HEK293 (cell line): ENCODE results near the gene EEF1A2.

Experiments
- ATF2 ChIP-seq: fragments of 450-650 bp; formaldehyde crosslinking; IDR thresholded peaks from 2 replicates; pipeline ENCODE4 v1.5.1; 2016; ENCODE audit warnings: missing biosample characterization, missing genetic modification characterization, low read depth
- EGR2 ChIP-seq: fragments of 450-650 bp; formaldehyde crosslinking; IDR thresholded peaks from 2 replicates; pipeline ENCODE4 v1.5.1; 2016; ENCODE audit warnings: low read depth, missing biosample characterization, missing genetic modification characterization
- GLIS2 ChIP-seq: fragments of 450-650 bp; formaldehyde crosslinking; IDR thresholded peaks from 2 replicates; pipeline ENCODE4 v1.5.1; 2016; ENCODE audit warnings: missing biosample characterization, missing genetic modification characterization
- IKZF3 ChIP-seq: fragments of 450-650 bp; IDR thresholded peaks from 2 replicates; pipeline ENCODE4 v1.5.0; 2018; ENCODE audit warnings: missing biosample characterization, mild to moderate bottlenecking, missing genetic modification characterization, moderate library complexity
- KLF1 ChIP-seq: fragments of 450-650 bp; formaldehyde crosslinking; IDR thresholded peaks from 2 replicates; pipeline ENCODE4 v1.5.1; 2016; ENCODE audit warnings: missing biosample characterization, missing genetic modification characterization
- KLF8 ChIP-seq: fragments of 450-650 bp; formaldehyde crosslinking; IDR thresholded peaks from 2 replicates; pipeline ENCODE4 v1.5.1; 2016; ENCODE audit warnings: missing biosample characterization, missing genetic modification characterization
- MYNN ChIP-seq: fragments of 450-650 bp; formaldehyde crosslinking; IDR thresholded peaks from 2 replicates; pipeline ENCODE4 v1.5.1; 2016; ENCODE audit warnings: missing biosample characterization, missing genetic modification characterization, borderline replicate concordance
- OSR2 ChIP-seq: fragments of 450-650 bp; formaldehyde crosslinking; IDR thresholded peaks from 2 replicates; pipeline ENCODE4 v1.5.1; 2016; ENCODE audit warnings: missing biosample characterization, missing genetic modification characterization
- PATZ1 ChIP-seq: fragments of 450-650 bp; formaldehyde crosslinking; IDR thresholded peaks from 2 replicates; pipeline ENCODE4 v1.5.1; 2016; ENCODE audit warnings: missing biosample characterization, missing genetic modification characterization
- PRDM6 ChIP-seq: fragments of 450-650 bp; formaldehyde crosslinking; IDR thresholded peaks from 2 replicates; pipeline ENCODE4 v1.5.1; 2017; ENCODE audit warnings: missing biosample characterization, missing genetic modification characterization
- ZBTB10 ChIP-seq: fragments of 450-650 bp; formaldehyde crosslinking; IDR thresholded peaks from 2 replicates; pipeline ENCODE4 v1.5.1; 2016; ENCODE audit warnings: missing biosample characterization, missing genetic modification characterization
- ZBTB26 ChIP-seq: fragments of 450-650 bp; formaldehyde crosslinking; optimal IDR thresholded peaks from 2 replicates; pipeline ENCODE3; 2016; ENCODE audit warnings: missing biosample characterization, mild to moderate bottlenecking, missing genetic modification characterization
- ZFHX2 ChIP-seq: fragments of 450-650 bp; formaldehyde crosslinking; conservative IDR thresholded peaks from 2 replicates; pipeline ENCODE4 v1.5.1; 2016; ENCODE audit warnings: missing biosample characterization, missing genetic modification characterization
- ZFP41 ChIP-seq: fragments of 450-650 bp; formaldehyde crosslinking; IDR thresholded peaks from 2 replicates; pipeline ENCODE4 v1.5.1; 2016; ENCODE audit warnings: missing biosample characterization, missing genetic modification characterization, borderline replicate concordance
- ZIC2 ChIP-seq: fragments of 450-650 bp; formaldehyde crosslinking; IDR thresholded peaks from 2 replicates; pipeline ENCODE4 v1.5.1; 2016; ENCODE audit warnings: missing biosample characterization, missing genetic modification characterization
- ZNF10 ChIP-seq: fragments of 450-650 bp; formaldehyde crosslinking; IDR thresholded peaks from 2 replicates; pipeline ENCODE4 v1.5.1; 2017; ENCODE audit warnings: missing biosample characterization, missing genetic modification characterization
- ZNF248 ChIP-seq: fragments of 450-650 bp; formaldehyde crosslinking; IDR thresholded peaks from 2 replicates; pipeline ENCODE4 v1.5.1; 2017; ENCODE audit warnings: missing biosample characterization, missing genetic modification characterization
- ZNF324 ChIP-seq: fragments of 450-650 bp; formaldehyde crosslinking; IDR thresholded peaks from 2 replicates; pipeline ENCODE4 v1.5.1; 2016; ENCODE audit warnings: missing biosample characterization, missing genetic modification characterization
- ZNF335 ChIP-seq: fragments of 450-650 bp; formaldehyde crosslinking; conservative IDR thresholded peaks from 2 replicates; pipeline ENCODE4 v1.5.1; 2016; ENCODE audit warnings: missing biosample characterization, missing genetic modification characterization
- ZNF354C ChIP-seq: fragments of 450-650 bp; formaldehyde crosslinking; IDR thresholded peaks from 2 replicates; pipeline ENCODE4 v1.5.1; 2016; ENCODE audit warnings: missing biosample characterization, missing genetic modification characterization, low read depth, borderline replicate concordance
- ZNF394 ChIP-seq: fragments of 450-650 bp; formaldehyde crosslinking; IDR thresholded peaks from 2 replicates; pipeline ENCODE4 v1.5.1; 2016; ENCODE audit warnings: missing biosample characterization, missing genetic modification characterization, mild to moderate bottlenecking, moderate library complexity, borderline replicate concordance
- ZNF416 ChIP-seq: fragments of 450-650 bp; formaldehyde crosslinking; IDR thresholded peaks from 2 replicates; pipeline ENCODE4 v1.5.1; 2016; ENCODE audit warnings: missing biosample characterization, missing genetic modification characterization
- ZNF548 ChIP-seq: fragments of 450-650 bp; formaldehyde crosslinking; IDR thresholded peaks from 2 replicates; pipeline ENCODE4 v1.5.1; 2016; ENCODE audit warnings: missing biosample characterization, missing genetic modification characterization
- ZNF624 ChIP-seq: fragments of 450-650 bp; formaldehyde crosslinking; IDR thresholded peaks from 2 replicates; pipeline ENCODE4 v1.5.1; 2017; ENCODE audit warnings: missing biosample characterization, missing genetic modification characterization
- ZNF747 ChIP-seq: fragments of 450-650 bp; formaldehyde crosslinking; IDR thresholded peaks from 2 replicates; pipeline ENCODE4 v1.5.1; 2016; ENCODE audit warnings: missing biosample characterization, missing genetic modification characterization
- ZNF837 ChIP-seq: fragments of 450-650 bp; formaldehyde crosslinking; IDR thresholded peaks from 2 replicates; pipeline ENCODE4 v1.5.1; 2016; ENCODE audit warnings: missing biosample characterization, missing genetic modification characterization
- ZNF843 ChIP-seq: fragments of 450-650 bp; formaldehyde crosslinking; IDR thresholded peaks from 2 replicates; pipeline ENCODE4 v1.5.1; 2016; ENCODE audit warnings: missing biosample characterization, missing genetic modification characterization

EEF1A2 gene

GRCh38 chr20:63442100-63442493 is 56.8 kb downstream of the EEF1A2 start (continued):
- no peak for TF ChIP-seq ZNF548 (tag by site-specific recombination)
- no peak for TF ChIP-seq ZNF394 (tag by site-specific recombination)
- TF ChIP-seq ZNF335: no peak
- no peak for TF ChIP-seq ZFP41
- TF ChIP-seq PATZ1 (tag by site-specific recombination): peak; percentile 40
- no peak for TF ChIP-seq ZNF248 (tag by site-specific recombination)
- 0 out of 2 replicates have a peak, but pooled peaks have one; percentile 8 for TF ChIP-seq KLF1
- TF ChIP-seq ZNF843 (tag by site-specific recombination): no peak
- peak; percentile 33; the same call in 1 of the 2 replicates for TF ChIP-seq GLIS2 (tag by site-specific recombination)
- TF ChIP-seq EGR2 (tag by site-specific recombination): peak; percentile 61
- TF ChIP-seq ZBTB10 (tag by site-specific recombination): peak; percentile 43; the same call in 1 of the 2 replicates
- TF ChIP-seq IKZF3: no peak
- TF ChIP-seq MYNN (tag by site-specific recombination): no peak
- no peak for TF ChIP-seq PRDM6 (tag by site-specific recombination)
- no peak for TF ChIP-seq ZNF416 (tag by site-specific recombination)
- peak; percentile 51 for TF ChIP-seq ZIC2 (tag by site-specific recombination)
- TF ChIP-seq ZNF747 (tag by site-specific recombination): no peak
- no peak for TF ChIP-seq ATF2 (tag by site-specific recombination)
- peak; percentile 10 for TF ChIP-seq ZBTB26 (tag by site-specific recombination)
- TF ChIP-seq ZNF324 (tag by site-specific recombination): no peak
- no peak for TF ChIP-seq KLF8
- no peak for TF ChIP-seq OSR2
- peak; percentile 35; the same call in 1 of the 2 replicates for TF ChIP-seq ZNF10 (tag by site-specific recombination)
- TF ChIP-seq ZNF837 (tag by site-specific recombination): no peak
- TF ChIP-seq ZNF354C (tag by site-specific recombination): no peak
- TF ChIP-seq ZNF624 (tag by site-specific recombination): no peak
- TF ChIP-seq ZFHX2 (tag by site-specific recombination): peak; percentile 70
- TF ChIP-seq, all 188 proteins: peak for 13
